ENCODE data around the gene ZNF19. TPM values are rescaled to one million over a fixed set of nuclear protein-coding genes. Genes with fewer than 3 reads are reported as not detected.

Gene ZNF19
- total and polyA plus RNA-seq, 2 experiments from 2014 or later = 3.7 to 4.1 TPM

DNA sequence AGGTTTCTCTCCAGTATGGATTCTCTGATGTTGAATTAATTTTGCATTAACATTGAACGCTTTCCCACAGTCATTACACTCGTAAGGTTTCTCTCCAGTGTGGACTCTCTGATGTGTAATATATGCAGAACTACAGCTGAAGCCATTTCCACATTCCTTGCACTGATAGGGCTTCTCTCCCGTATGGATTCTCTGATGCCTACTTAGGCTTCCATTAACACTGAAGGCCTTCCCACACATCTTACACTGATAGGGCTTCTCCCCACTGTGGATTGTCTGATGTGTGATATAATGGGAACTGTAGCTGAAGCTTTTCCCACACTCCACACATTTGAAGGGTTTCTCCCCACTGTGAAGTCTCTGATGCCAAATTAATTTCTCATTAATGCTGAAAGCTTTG is 40.1 kb downstream of the ZNF19 start:
- Histone ChIP-seq H3K36me3 (replicated peaks; ENCODE audit: insufficient read depth, low read depth) (peaks cover 21% of the 10 kb centered on the region), H3K4me3 (peak overlapping the region; percentile 15), H3K9me3 (ENCODE audit: low read depth) (peaks cover 35% of the 10 kb centered on the region), H3K27me3 (no peaks in the 10 kb centered on the region), H4K20me1 (ENCODE audit: insufficient read depth, poor library complexity, severe bottlenecking) (no peaks in the 10 kb centered on the region), H2AFZ (no peak overlapping the region), H3K9me2 (replicated peaks; ENCODE audit: insufficient read depth) (no peaks in the 10 kb centered on the region), H3K4me1 (ENCODE audit: insufficient read depth) (no peaks in the 10 kb centered on the region), H3K4me2 (no peak overlapping the region), H3K27ac (no peak overlapping the region), H3K79me2 (no peaks in the 10 kb centered on the region)
- no peak for TF ChIP-seq CTCF (IDR thresholded peaks at IDR 0.05; ENCODE audit: poor library complexity)
- TF ChIP-seq EZH2 (IDR thresholded peaks at IDR 0.05; ENCODE audit: borderline replicate concordance) = no peak
- DNase-seq (ENCODE audit: low spot score) = no peak
- 97% methylated on average over 3 of the region's 3 CpGs for WGBS (ENCODE audit: low lambda C conversion rate, missing lambda C conversion rate)

GRCh38 chr16:71448274-71448866 is 40.8 kb downstream of the ZNF19 start:
- DNase-seq (ENCODE audit: low spot score) = no peak
- Histone ChIP-seq H3K36me3 (replicated peaks; ENCODE audit: insufficient read depth, low read depth) (peaks cover 21% of the 10 kb centered on the region), H3K27me3 (no peaks in the 10 kb centered on the region), H3K4me1 (ENCODE audit: insufficient read depth) (no peaks in the 10 kb centered on the region), H3K79me2 (no peaks in the 10 kb centered on the region), H3K4me3 (no peak overlapping the region), H3K9me2 (replicated peaks; ENCODE audit: insufficient read depth) (no peaks in the 10 kb centered on the region), H4K20me1 (ENCODE audit: insufficient read depth, poor library complexity, severe bottlenecking) (no peaks in the 10 kb centered on the region), H3K4me2 (no peak overlapping the region), H2AFZ (no peak overlapping the region), H3K27ac (no peak overlapping the region), H3K9me3 (ENCODE audit: low read depth) (peaks cover 35% of the 10 kb centered on the region)
- WGBS (ENCODE audit: low lambda C conversion rate, missing lambda C conversion rate) = 96% methylated on average over 7 of the region's 7 CpGs
- TF ChIP-seq EZH2phosphoT487 (IDR thresholded peaks at IDR 0.05; ENCODE audit: low read depth, severe bottlenecking, unreplicated experiment) (no peak), CTCF (IDR thresholded peaks at IDR 0.05; ENCODE audit: poor library complexity) (no peak), EZH2 (IDR thresholded peaks at IDR 0.05; ENCODE audit: borderline replicate concordance) (no peak)

- Histone ChIP-seq H2AFZ (no peak overlapping the region), H3K9me3 (ENCODE audit: low read depth) (peaks cover 22% of the 10 kb centered on the region), H3K4me2 (no peak overlapping the region), H3K9me2 (replicated peaks; ENCODE audit: insufficient read depth) (no peaks in the 10 kb centered on the region), H4K20me1 (ENCODE audit: insufficient read depth, poor library complexity, severe bottlenecking) (no peaks in the 10 kb centered on the region), H3K79me2 (no peaks in the 10 kb centered on the region), H3K4me1 (ENCODE audit: insufficient read depth) (no peaks in the 10 kb centered on the region), H3K27me3 (no peaks in the 10 kb centered on the region), H3K4me3 (no peak overlapping the region), H3K36me3 (replicated peaks; ENCODE audit: insufficient read depth, low read depth) (peaks cover 6% of the 10 kb centered on the region), H3K27ac (no peak overlapping the region)
- no peak for DNase-seq (ENCODE audit: low spot score)
- no peak for TF ChIP-seq EZH2 (IDR thresholded peaks at IDR 0.05; ENCODE audit: borderline replicate concordance)
- TF ChIP-seq EZH2phosphoT487 (IDR thresholded peaks at IDR 0.05; ENCODE audit: low read depth, severe bottlenecking, unreplicated experiment) = no peak
- no peak for TF ChIP-seq CTCF (IDR thresholded peaks at IDR 0.05; ENCODE audit: poor library complexity)
- 97% methylated on average over 6 of the region's 6 CpGs for WGBS (ENCODE audit: low lambda C conversion rate, missing lambda C conversion rate)
Observed at GRCh38 chr16:71443714-71444113, 45.4 kb downstream of the ZNF19 start.

GRCh38 chr16:71442051-71442440 is 47.1 kb downstream of the ZNF19 start, which contains the start of gene TLE7:
TLE7 (minus strand) TSS chr16:71442054; CDS start chr16:71433324, 8,730 bp downstream.
- no peak within 1 kb of the TSS for H3K4me2 ChIP-seq
- no peaks in the 10 kb centered on the region for H3K4me1 ChIP-seq (ENCODE audit: insufficient read depth)
- WGBS (ENCODE audit: low lambda C conversion rate, missing lambda C conversion rate) = 92% methylated on average over 13 of the region's 13 CpGs
- H3K27me3 ChIP-seq = no peaks in the 10 kb centered on the region
- H3K36me3 ChIP-seq (replicated peaks; ENCODE audit: insufficient read depth, low read depth) = no peaks in the 10 kb centered on the region
- no peak within 1 kb of the TSS for H3K4me3 ChIP-seq
- no peak within 1 kb of the TSS for H2AFZ ChIP-seq
- DNase-seq (ENCODE audit: low spot score) = no peak
- no peak within 1 kb of the TSS for H3K27ac ChIP-seq
- TF ChIP-seq EZH2 (IDR thresholded peaks at IDR 0.05; ENCODE audit: borderline replicate concordance) (no peak), CTCF (IDR thresholded peaks at IDR 0.05; ENCODE audit: poor library complexity) (no peak), EZH2phosphoT487 (IDR thresholded peaks at IDR 0.05; ENCODE audit: low read depth, severe bottlenecking, unreplicated experiment) (no peak)
- H3K79me2 ChIP-seq = no peaks in the 10 kb centered on the region
- H3K9me2 ChIP-seq (replicated peaks; ENCODE audit: insufficient read depth) = no peaks in the 10 kb centered on the region
- peaks cover 5% of the 10 kb centered on the region for H3K9me3 ChIP-seq (ENCODE audit: low read depth)
- no peaks in the 10 kb centered on the region for H4K20me1 ChIP-seq (ENCODE audit: insufficient read depth, poor library complexity, severe bottlenecking)

Measured in hepatocyte (in vitro differentiated cells).